Neural crest cell (in vitro differentiated cells): ENCODE measurements around the gene STK4. TPM values are rescaled to one million over a fixed set of nuclear protein-coding genes. Genes with fewer than 3 reads are reported as not detected.

Experiments
- DNase-seq: peaks from one replicate; pipeline ENCODE4 v3.0.0; 2021; ENCODE audit warnings: low read depth, mixed read lengths, low spot score
- H3K27ac Mint-ChIP-seq: one replicate; pipeline ENCODE4 v1.8.0; 2021; ENCODE audit warnings: mild to moderate bottlenecking, mixed read lengths; ENCODE audit not compliant: unreplicated experiment
- H3K27me3 Mint-ChIP-seq: 2 replicates; pipeline ENCODE4 v1.8.0; 2021; ENCODE audit warnings: low read depth, mild to moderate bottlenecking, mixed read lengths
- H3K36me3 Mint-ChIP-seq: 2 replicates; pipeline ENCODE4 v1.8.0; 2021; ENCODE audit warnings: low read depth, mild to moderate bottlenecking, mixed read lengths
- H3K4me1 Mint-ChIP-seq: 2 replicates; pipeline ENCODE4 v1.8.0; 2021; ENCODE audit warnings: mixed read lengths
- H3K4me3 Mint-ChIP-seq: one replicate; pipeline ENCODE4 v1.8.0; 2021; ENCODE audit warnings: mild to moderate bottlenecking, mixed read lengths
- H3K9me3 Mint-ChIP-seq: 2 replicates; pipeline ENCODE4 v1.8.0; 2021; ENCODE audit warnings: mixed read lengths
- CTCF ChIP-seq: fragments of 200-600 bp; sonication (generic); conservative IDR thresholded peaks from 2 replicates; pipeline ENCODE4 v1.5.0; 2021; ENCODE audit warnings: antibody characterized with exemption, mild to moderate bottlenecking
- total RNA-seq: library from RNA; stranded (reverse); gene quantifications from 2 replicates; pipeline ENCODE4 v1.2.1, GENCODE V29; 2021

Gene STK4
- total RNA-seq, 1 donor from 2014 or later = 41.2 TPM

- TF ChIP-seq CTCF = no peak
- H3K9me3 Mint-ChIP-seq = peaks cover 7% of the 10 kb centered on the region
- no peak for DNase-seq
- peaks cover 16% of the 10 kb centered on the region for H3K36me3 Mint-ChIP-seq
- H3K4me1 Mint-ChIP-seq = no peaks in the 10 kb centered on the region
- no peaks in the 10 kb centered on the region for H3K27me3 Mint-ChIP-seq
- H3K4me3 Mint-ChIP-seq = no peak overlapping the region
- no peak overlapping the region for H3K27ac Mint-ChIP-seq
These were observed 121.5 kb downstream of the STK4 start for GRCh38 chr20:45087814-45088213.

- Mint-ChIP-seq H3K27ac (no peak overlapping the region), H3K4me3 (no peak overlapping the region), H3K9me3 (peaks cover 6% of the 10 kb centered on the region)
These were observed 121.9 kb downstream of the STK4 start for GRCh38 chr20:45088247-45088646.

GRCh38 chr20:45090481-45090880 is 124.2 kb downstream of the STK4 start:
- Mint-ChIP-seq H3K27ac (no peak overlapping the region), H3K9me3 (peaks cover 2% of the 10 kb centered on the region), H3K4me3 (no peak overlapping the region), H3K36me3 (peaks cover 8% of the 10 kb centered on the region), H3K27me3 (no peaks in the 10 kb centered on the region), H3K4me1 (no peaks in the 10 kb centered on the region)
- TF ChIP-seq CTCF = no peak
- no peak for DNase-seq

More at GRCh38 chr20:45088247-45088646, 121.9 kb downstream of the STK4 start:
- Mint-ChIP-seq H3K36me3 (peaks cover 11% of the 10 kb centered on the region), H3K4me1 (no peaks in the 10 kb centered on the region), H3K27me3 (no peaks in the 10 kb centered on the region)
- TF ChIP-seq CTCF = no peak
- DNase-seq = no peak

GRCh38 chr20:45091366-45091765 is 125.1 kb downstream of the STK4 start:
- no peak overlapping the region for H3K27ac Mint-ChIP-seq
- TF ChIP-seq CTCF = no peak
- no peaks in the 10 kb centered on the region for H3K9me3 Mint-ChIP-seq
- peaks cover 6% of the 10 kb centered on the region for H3K27me3 Mint-ChIP-seq
- peaks cover 3% of the 10 kb centered on the region for H3K36me3 Mint-ChIP-seq
- DNase-seq = no peak
- no peaks in the 10 kb centered on the region for H3K4me1 Mint-ChIP-seq
- H3K4me3 Mint-ChIP-seq = no peak overlapping the region

GRCh38 chr20:45092898-45093297 is 126.6 kb downstream of the STK4 start:
- H3K4me1 Mint-ChIP-seq = no peaks in the 10 kb centered on the region
- H3K36me3 Mint-ChIP-seq = no peaks in the 10 kb centered on the region
- H3K4me3 Mint-ChIP-seq = no peak overlapping the region
- no peaks in the 10 kb centered on the region for H3K9me3 Mint-ChIP-seq
- no peak for TF ChIP-seq CTCF
- no peak for DNase-seq
- H3K27me3 Mint-ChIP-seq = peaks cover 19% of the 10 kb centered on the region
- no peak overlapping the region for H3K27ac Mint-ChIP-seq

GRCh38 chr20:45094201-45094600 is 127.9 kb downstream of the STK4 start:
- Mint-ChIP-seq H3K27me3 (peaks cover 27% of the 10 kb centered on the region), H3K27ac (no peak overlapping the region), H3K36me3 (no peaks in the 10 kb centered on the region), H3K9me3 (no peaks in the 10 kb centered on the region), H3K4me1 (no peaks in the 10 kb centered on the region), H3K4me3 (no peak overlapping the region)
- TF ChIP-seq CTCF = no peak
- DNase-seq = no peak
